OCI-LY1 (cell line): Measurements from ENCODE around the gene LDHA.

Experiments used
- H2AFZ ChIP-seq: fragments of 200-600 bp; sonication (generic), shearing (Covaris generic); 2 replicates; pipeline ENCODE4 v1.6.0; 2014; ENCODE audit warnings: antibody characterized with exemption, mild to moderate bottlenecking, low read length
- H3F3A ChIP-seq: fragments of 200-600 bp; sonication (generic), shearing (Covaris generic); 2 replicates; pipeline ENCODE4 v1.6.0; 2014; ENCODE audit warnings: mild to moderate bottlenecking, antibody characterized with exemption, low read length, moderate library complexity; ENCODE audit not compliant: insufficient read depth
- H3K27ac ChIP-seq: fragments of 200-600 bp; sonication (generic); 2 replicates; pipeline ENCODE4 v1.5.1; 2014; ENCODE audit warnings: low read length, mixed run types, mild to moderate bottlenecking, low read depth; ENCODE audit not compliant: poor library complexity, severe bottlenecking
- H3K27me3 ChIP-seq: fragments of 200-600 bp; sonication (generic); 2 replicates; pipeline ENCODE4 v1.6.0; 2014; ENCODE audit warnings: antibody characterized with exemption, mild to moderate bottlenecking, low read length, moderate library complexity; ENCODE audit not compliant: insufficient read depth
- H3K36me3 ChIP-seq: fragments of 200-600 bp; sonication (generic); 2 replicates; pipeline ENCODE4 v1.6.1; 2014; ENCODE audit warnings: mild to moderate bottlenecking, antibody characterized with exemption, low read length, moderate library complexity, mixed read lengths; ENCODE audit not compliant: insufficient read depth
- H3K4me1 ChIP-seq: fragments of 200-600 bp; sonication (generic); 2 replicates; pipeline ENCODE4 v1.5.1; 2014; ENCODE audit warnings: mild to moderate bottlenecking, low read length, moderate library complexity; ENCODE audit not compliant: insufficient read depth, severe bottlenecking
- H3K4me2 ChIP-seq: fragments of 200-600 bp; sonication (generic), shearing (Covaris generic); 2 replicates; pipeline ENCODE4 v1.6.1; 2014; ENCODE audit warnings: low read length
- H3K4me3 ChIP-seq: fragments of 200-600 bp; sonication (generic); 2 replicates; pipeline ENCODE4 v1.5.1; 2014; ENCODE audit warnings: low read length, low read depth, mild to moderate bottlenecking, mixed read lengths; ENCODE audit not compliant: poor library complexity, severe bottlenecking
- H3K79me2 ChIP-seq: fragments of 200-600 bp; shearing (Covaris generic); 2 replicates; pipeline ENCODE4 v1.6.1; 2016; ENCODE audit warnings: mixed run types, low read length, mixed read lengths; ENCODE audit not compliant: insufficient read depth
- H3K9ac ChIP-seq: fragments of 200-600 bp; sonication (generic), shearing (Covaris generic); 2 replicates; pipeline ENCODE4 v1.6.1; 2014; ENCODE audit warnings: mild to moderate bottlenecking, low read length, mixed read lengths
- H3K9me2 ChIP-seq: fragments of 200-600 bp; sonication (generic), shearing (Covaris generic); 2 replicates; pipeline ENCODE4 v1.6.1; 2014; ENCODE audit warnings: low read depth, mild to moderate bottlenecking, low read length, mixed read lengths
- H3K9me3 ChIP-seq: fragments of 200-600 bp; shearing (Covaris generic); 2 replicates; pipeline ENCODE4 v1.6.1; 2014; ENCODE audit warnings: low read length, mixed read lengths
- H4K20me1 ChIP-seq: fragments of 200-600 bp; sonication (generic), shearing (Covaris generic); 2 replicates; pipeline ENCODE4 v1.6.0; 2016; ENCODE audit warnings: mild to moderate bottlenecking, low read length; ENCODE audit not compliant: insufficient read depth
- CTCF ChIP-seq: fragments of 200-600 bp; sonication (generic), shearing (Covaris generic); IDR thresholded peaks from 2 replicates; pipeline ENCODE4 v1.5.1; 2017; ENCODE audit warnings: mild to moderate bottlenecking, antibody characterized with exemption, low read length, moderate library complexity, mixed read lengths
- EZH2 ChIP-seq: fragments of 200-600 bp; sonication (generic), shearing (Covaris generic); IDR thresholded peaks from 2 replicates; pipeline ENCODE4 v1.8.0; 2017; ENCODE audit warnings: borderline replicate concordance, mixed run types, mild to moderate bottlenecking, antibody characterized with exemption, low read length, moderate library complexity, mixed read lengths

The LDHA gene

GRCh38 chr11:18372201-18372600 is 22.2 kb upstream of the LDHA start:
- Histone ChIP-seq H3K4me3 (no peak overlapping the region), H3K4me2 (no peak overlapping the region), H3K4me1 (no peaks in the 10 kb centered on the region), H3F3A (no peaks in the 10 kb centered on the region), H3K27ac (no peak overlapping the region), H3K9me2 (no peaks in the 10 kb centered on the region), H3K79me2 (no peaks in the 10 kb centered on the region), H3K27me3 (no peaks in the 10 kb centered on the region), H3K36me3 (no peaks in the 10 kb centered on the region), H4K20me1 (no peaks in the 10 kb centered on the region), H3K9ac (no peak overlapping the region), H3K9me3 (no peaks in the 10 kb centered on the region), H2AFZ (no peak overlapping the region)
- TF ChIP-seq CTCF (no peak), EZH2 (no peak)

- H3F3A ChIP-seq = no peaks in the 10 kb centered on the region
- H3K27me3 ChIP-seq = no peaks in the 10 kb centered on the region
- no peak overlapping the region for H2AFZ ChIP-seq
- H3K36me3 ChIP-seq = no peaks in the 10 kb centered on the region
- H3K9me3 ChIP-seq = no peaks in the 10 kb centered on the region
- H3K9me2 ChIP-seq = no peaks in the 10 kb centered on the region
- H3K79me2 ChIP-seq = no peaks in the 10 kb centered on the region
- no peak overlapping the region for H3K4me3 ChIP-seq
- H3K4me2 ChIP-seq = no peak overlapping the region
- H3K4me1 ChIP-seq = no peaks in the 10 kb centered on the region
- no peaks in the 10 kb centered on the region for H4K20me1 ChIP-seq
- no peak overlapping the region for H3K9ac ChIP-seq
- H3K27ac ChIP-seq = no peak overlapping the region
- TF ChIP-seq CTCF (no peak), EZH2 (no peak)
Observed at GRCh38 chr11:18374956-18375355, 19.4 kb upstream of the LDHA start.

DNA sequence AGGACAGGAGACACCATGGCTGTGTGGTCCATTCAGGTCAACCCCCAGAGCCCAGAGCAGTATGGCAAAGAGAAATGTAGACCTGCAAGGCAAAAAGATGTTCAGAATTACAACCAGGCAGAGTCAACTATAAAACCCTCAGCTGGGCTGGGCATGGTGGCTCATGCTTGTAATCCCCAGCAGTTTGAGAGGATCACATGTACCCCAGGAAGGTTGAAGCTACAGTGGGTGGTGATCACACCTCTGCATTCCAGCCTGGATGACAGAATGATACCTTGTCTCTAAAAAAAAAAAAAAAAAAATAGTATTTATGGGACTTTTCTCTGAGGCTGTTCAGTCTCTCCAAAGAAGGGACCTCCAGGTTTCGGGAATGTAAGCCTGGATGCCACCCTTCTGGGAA is 18.4 kb upstream of the LDHA start:
- no peak for TF ChIP-seq EZH2
- TF ChIP-seq CTCF = no peak

More for the DNA sequence above, 18.4 kb upstream of the LDHA start:
- Histone ChIP-seq H3K9me2 (no peaks in the 10 kb centered on the region), H3K27ac (no peak overlapping the region), H3K9me3 (no peaks in the 10 kb centered on the region), H3F3A (no peaks in the 10 kb centered on the region), H4K20me1 (no peaks in the 10 kb centered on the region), H3K4me3 (no peak overlapping the region), H2AFZ (no peak overlapping the region), H3K4me1 (no peaks in the 10 kb centered on the region), H3K79me2 (no peaks in the 10 kb centered on the region), H3K36me3 (no peaks in the 10 kb centered on the region), H3K27me3 (no peaks in the 10 kb centered on the region), H3K4me2 (no peak overlapping the region), H3K9ac (no peak overlapping the region)
